KOPT-K1 (cell line): ENCODE data around the gene C19orf12.

ENCODE experiments used
- H3K27ac ChIP-seq: fragments of 200-600 bp; sonication (generic); 2 replicates; pipeline ENCODE4 v1.5.1; 2016; ENCODE audit warnings: antibody characterized with exemption, mild to moderate bottlenecking, low read depth, low read length; ENCODE audit not compliant: poor library complexity, severe bottlenecking
- H3K36me3 ChIP-seq: fragments of 200-600 bp; sonication (generic); 2 replicates; pipeline ENCODE4 v1.5.1; 2017; ENCODE audit warnings: antibody characterized with exemption, mild to moderate bottlenecking, low read length, moderate library complexity; ENCODE audit not compliant: insufficient read depth
- H3K9me3 ChIP-seq: fragments of 200-600 bp; sonication (generic); 2 replicates; pipeline ENCODE4 v1.5.1; 2017; ENCODE audit warnings: antibody characterized with exemption, low read length, mild to moderate bottlenecking; ENCODE audit not compliant: insufficient read depth, poor library complexity, severe bottlenecking

The C19orf12 gene

DNA sequence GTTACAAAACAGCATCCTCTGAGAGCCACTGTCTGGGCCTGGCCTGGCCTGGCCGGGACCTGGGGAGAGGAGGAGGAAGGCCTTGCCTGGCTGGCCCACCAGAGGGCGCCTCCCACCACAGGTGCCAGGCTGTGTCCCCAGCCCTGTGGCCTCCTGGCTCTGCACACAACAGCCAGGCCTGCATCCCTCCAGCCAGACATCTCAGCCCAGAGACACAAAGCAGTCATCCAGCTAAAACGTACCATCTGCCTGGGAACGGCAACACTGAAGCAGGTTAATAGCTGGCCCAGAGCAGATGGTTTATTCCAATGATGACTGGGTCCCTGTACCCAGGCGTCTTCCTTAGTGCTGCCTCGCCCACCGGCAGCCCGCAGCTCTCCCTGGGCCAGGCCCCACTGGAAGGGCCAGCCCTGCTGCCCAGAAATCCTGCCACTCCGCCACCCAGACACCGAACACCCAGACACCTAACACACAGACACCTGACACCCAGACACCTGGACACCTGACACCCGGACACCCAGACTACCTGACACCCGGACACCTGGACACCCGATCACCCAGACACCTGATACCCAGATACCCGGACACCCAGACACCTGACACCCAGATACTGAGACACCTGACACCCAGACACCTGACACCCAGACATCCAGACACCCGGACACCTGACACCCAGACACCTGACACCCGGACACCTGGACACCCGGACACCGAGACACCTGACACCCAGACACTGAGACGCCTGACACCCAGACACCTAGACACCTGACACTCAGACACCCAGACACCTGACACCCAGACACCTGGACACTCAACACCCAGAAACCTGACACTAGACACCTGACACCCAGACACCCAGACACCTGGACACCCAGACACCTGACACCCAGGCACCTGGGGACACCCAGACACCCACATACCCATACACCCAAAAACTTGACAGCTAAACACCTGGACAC is 20.1 kb downstream of the C19orf12 start:
- Histone ChIP-seq H3K36me3 (no peaks in the 10 kb centered on the region), H3K27ac (no peak overlapping the region), H3K9me3 (peaks cover 10% of the 10 kb centered on the region)

GRCh38 chr19:29694161-29694560 is 20.9 kb downstream of the C19orf12 start:
- H3K27ac ChIP-seq = no peak overlapping the region
- H3K36me3 ChIP-seq = no peaks in the 10 kb centered on the region
- peaks cover 10% of the 10 kb centered on the region for H3K9me3 ChIP-seq

DNA sequence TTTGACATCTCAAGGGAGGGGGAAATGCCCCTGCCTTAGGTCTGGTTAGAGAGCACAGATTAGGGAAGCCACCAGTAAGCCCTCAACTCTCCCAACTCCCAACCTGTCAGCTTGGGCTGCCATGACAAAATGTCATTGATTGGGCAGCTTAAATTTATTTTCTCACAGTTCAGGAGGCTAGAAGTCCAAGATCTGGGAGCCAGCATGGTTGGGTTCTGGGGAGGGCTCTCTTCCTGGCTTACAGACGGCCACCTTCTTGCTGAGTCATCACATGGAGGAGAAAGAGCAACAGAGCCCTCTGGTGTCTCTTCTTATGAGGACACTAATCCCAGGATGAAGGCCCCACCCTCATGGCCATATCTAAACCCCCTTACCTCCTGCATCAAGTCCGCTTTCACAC is 24.2 kb downstream of the C19orf12 start:
- Histone ChIP-seq H3K27ac (peak overlapping the region; percentile 26), H3K9me3 (peaks cover 10% of the 10 kb centered on the region)

GRCh38 chr19:29687897-29688728 is 26.9 kb downstream of the C19orf12 start:
- H3K36me3 ChIP-seq = no peaks in the 10 kb centered on the region
- peaks cover 10% of the 10 kb centered on the region for H3K9me3 ChIP-seq
- H3K27ac ChIP-seq = no peak overlapping the region

More for the DNA sequence above, 24.2 kb downstream of the C19orf12 start:
- H3K36me3 ChIP-seq = no peaks in the 10 kb centered on the region

DNA sequence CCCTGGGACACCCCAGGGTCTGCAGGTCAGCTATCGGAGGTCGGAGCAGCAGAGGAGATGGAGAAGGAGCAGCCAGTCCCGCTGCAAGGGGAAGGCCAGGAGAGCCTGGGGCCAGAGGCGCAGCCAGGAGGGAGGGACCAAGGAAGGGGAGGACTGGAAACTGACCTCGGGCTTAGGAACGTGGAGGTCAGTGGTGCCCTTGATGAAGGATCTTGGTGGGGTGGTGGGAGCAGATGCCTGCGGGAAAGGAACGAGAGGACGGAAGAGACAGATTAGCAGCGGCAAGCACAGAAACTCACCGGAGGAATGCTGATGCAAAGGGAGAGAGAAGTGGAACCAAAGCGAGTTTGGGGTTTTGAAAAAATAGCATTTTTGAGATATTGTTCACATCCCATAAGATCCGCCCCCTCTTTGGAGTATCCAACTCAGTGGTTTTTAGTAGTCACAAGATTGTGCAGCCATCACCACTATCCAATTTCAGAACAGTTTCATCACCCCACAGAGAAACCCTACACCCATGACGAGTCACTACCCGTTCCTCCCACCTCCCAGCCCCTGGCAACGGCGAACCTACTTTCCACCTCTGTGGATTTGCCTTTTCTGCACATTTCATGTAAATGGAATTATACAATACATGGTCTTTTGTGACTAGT is 27.7 kb downstream of the C19orf12 start:
- Histone ChIP-seq H3K9me3 (peaks cover 10% of the 10 kb centered on the region), H3K36me3 (no peaks in the 10 kb centered on the region), H3K27ac (no peak overlapping the region)

GRCh38 chr19:29686285-29686805 is 28.7 kb downstream of the C19orf12 start:
- no peak overlapping the region for H3K27ac ChIP-seq
- no peaks in the 10 kb centered on the region for H3K36me3 ChIP-seq
- H3K9me3 ChIP-seq = peaks cover 10% of the 10 kb centered on the region

- no peak overlapping the region for H3K27ac ChIP-seq
- H3K36me3 ChIP-seq = no peaks in the 10 kb centered on the region
- peaks cover under 1% of the 10 kb centered on the region for H3K9me3 ChIP-seq
Observed at GRCh38 chr19:29685326-29685725, 29.7 kb downstream of the C19orf12 start.

DNA sequence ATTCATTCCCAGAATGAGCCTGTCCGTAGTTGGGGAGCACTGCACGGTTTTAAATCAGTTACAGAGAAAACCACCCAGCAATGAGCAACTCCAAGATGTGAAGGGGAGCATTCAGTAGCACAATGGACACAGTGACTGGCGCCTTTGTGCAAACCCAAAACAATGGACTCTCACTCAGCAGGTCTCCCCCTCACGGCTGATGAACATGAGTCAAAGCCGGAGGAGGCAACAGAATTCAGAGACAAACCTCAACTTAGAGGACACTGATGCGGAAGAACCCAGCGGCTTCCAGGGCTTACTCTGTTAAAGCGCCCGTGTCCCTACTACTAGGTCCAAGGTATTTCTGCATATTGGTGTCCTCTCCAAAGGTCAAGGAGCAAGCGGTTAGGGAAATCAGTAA is 32.1 kb downstream of the C19orf12 start:
- peaks cover 10% of the 10 kb centered on the region for H3K36me3 ChIP-seq
- H3K9me3 ChIP-seq = no peaks in the 10 kb centered on the region
- no peak overlapping the region for H3K27ac ChIP-seq

DNA sequence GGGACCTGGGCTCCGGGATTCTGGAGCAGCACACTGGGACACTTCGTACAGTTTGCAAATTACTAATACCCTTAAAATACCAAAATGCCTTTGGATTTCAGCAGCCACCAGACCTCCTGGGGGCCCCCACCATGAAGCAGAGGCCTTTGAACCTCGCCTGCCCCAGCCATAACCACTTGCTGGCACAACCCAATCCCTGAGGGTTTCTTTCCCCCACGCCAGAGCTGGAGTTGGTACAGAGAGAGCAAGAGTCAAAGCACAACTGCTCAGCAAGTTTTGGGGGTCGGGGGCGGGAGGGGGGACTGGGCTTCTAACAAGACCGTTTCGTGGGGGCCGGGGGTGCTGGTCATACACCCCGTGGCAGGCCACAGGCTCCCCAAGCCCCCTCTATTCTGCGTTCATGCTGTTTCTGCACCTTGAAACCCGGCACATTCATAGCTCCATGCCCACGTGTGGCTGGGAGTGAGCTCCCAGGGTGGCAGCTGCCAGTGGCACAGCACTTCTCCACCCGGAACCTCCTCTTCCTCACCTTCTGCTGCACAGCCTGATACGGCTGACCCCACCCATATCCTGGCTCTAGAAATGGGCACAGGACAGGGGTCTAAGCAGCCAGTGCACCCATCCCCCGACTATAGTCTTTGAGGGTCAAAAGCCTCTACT is 32.7 kb downstream of the C19orf12 start:
- Histone ChIP-seq H3K36me3 (peaks cover 13% of the 10 kb centered on the region), H3K9me3 (no peaks in the 10 kb centered on the region), H3K27ac (peak overlapping the region; percentile 85)

DNA sequence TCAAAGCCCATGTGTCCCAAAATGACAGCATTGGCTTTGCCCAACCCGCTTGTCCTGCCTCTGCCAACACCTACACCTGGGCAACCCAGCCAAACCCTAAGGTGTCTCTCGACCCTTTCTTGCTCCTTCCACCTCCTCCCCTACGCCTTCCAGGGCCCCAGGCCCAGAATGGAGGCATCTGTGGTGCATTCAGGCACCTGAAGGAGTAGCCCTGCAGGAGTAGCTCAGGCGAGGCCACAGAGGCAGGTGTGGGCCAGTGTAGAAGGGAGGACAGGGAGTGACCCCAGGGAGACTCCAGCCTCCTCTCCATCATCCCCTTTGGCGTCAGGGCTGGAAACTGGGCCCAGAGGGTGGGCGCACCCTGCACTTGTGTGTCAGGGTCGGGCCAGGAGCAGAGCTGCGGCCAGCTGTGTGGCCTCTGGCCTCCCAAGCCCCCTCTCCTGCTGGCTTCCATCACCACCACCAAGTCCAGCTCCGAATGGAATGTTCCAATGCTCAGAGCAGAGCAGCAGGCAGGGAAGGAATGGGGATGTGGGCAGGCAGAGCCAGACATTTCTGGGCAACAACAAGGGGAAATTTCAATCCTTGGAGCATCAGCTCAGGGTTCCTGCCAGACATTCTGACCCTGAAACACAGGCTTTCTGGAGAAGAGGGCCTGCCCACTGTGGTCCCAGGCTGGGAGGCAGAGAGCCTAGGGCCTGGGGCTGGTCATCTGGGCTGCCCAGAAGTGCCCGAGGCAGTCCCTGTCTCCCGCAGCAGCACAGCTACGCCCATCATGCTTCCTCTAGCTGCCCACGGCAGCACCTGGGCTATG is 33.4 kb downstream of the C19orf12 start:
- H3K9me3 ChIP-seq = no peaks in the 10 kb centered on the region
- H3K27ac ChIP-seq = peak overlapping the region; percentile 85

GRCh38 chr19:29680937-29681336 is 34.1 kb downstream of the C19orf12 start:
- Histone ChIP-seq H3K9me3 (no peaks in the 10 kb centered on the region), H3K27ac (peak overlapping the region; percentile 85), H3K36me3 (peaks cover 27% of the 10 kb centered on the region)

More for the DNA sequence above, 33.4 kb downstream of the C19orf12 start:
- peaks cover 21% of the 10 kb centered on the region for H3K36me3 ChIP-seq

DNA sequence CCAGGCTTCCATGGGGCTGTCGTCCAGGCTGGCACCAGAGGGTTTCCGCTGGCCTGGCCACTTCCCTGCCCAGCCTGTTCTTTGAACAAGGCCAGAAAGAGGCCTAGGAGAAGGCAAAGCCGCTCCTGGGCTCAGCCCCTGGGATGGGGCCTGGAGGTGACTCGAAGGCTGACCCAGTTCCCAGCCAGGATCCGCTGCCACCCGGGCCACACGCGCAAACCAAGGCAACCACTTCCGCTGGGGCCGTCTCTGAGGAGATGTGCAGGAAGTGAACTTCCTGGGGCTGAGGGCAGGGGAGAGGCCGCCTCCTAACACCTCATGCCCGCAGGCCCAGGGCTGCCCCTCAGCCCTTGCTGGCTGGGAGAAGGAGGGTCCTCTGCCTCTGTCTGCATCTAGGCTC is 34.6 kb downstream of the C19orf12 start:
- peak overlapping the region; percentile 85 for H3K27ac ChIP-seq
- H3K36me3 ChIP-seq = peaks cover 32% of the 10 kb centered on the region
- no peaks in the 10 kb centered on the region for H3K9me3 ChIP-seq

DNA sequence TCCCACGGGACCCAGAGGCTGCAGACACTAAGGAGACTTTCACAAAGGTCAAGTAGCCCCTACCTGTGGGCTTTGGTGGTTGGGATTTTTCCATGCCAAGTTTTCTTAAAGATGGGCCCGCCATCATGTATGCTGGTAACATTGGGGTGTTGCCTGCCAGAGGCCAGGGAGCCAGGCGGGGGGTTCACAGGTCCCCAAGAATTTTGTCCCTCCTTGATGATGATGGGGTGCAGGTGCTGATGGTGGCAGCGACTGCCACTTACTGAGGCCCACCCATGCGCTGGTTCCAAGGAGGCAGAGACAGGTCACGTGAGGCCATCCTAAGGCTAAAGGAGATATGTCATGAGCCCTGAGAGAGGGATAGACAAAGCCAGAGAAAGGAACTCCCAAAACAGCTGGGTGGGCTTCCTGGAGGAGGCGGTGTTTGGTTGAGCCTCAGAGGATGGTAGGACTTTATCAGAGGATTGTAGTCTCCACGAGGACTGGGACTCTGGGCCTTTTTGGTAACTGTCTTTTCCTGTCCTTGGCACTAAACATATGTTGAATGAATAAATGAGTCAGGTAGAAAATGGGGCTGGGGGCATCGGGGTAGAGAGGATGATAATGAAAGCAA is 35.4 kb downstream of the C19orf12 start:
- Histone ChIP-seq H3K36me3 (peaks cover 39% of the 10 kb centered on the region), H3K27ac (peak overlapping the region; percentile 85), H3K9me3 (no peaks in the 10 kb centered on the region)
